OCI-LY3 (cell line): ENCODE results near the gene ROCK2.

Experiments
- H2AFZ ChIP-seq: fragments of 200-600, 300-600 bp; shearing (Covaris generic); 2 replicates; pipeline ENCODE4 v1.6.0; 2014; ENCODE audit warnings: antibody characterized with exemption, low read depth, low read length
- H3K27ac ChIP-seq: fragments of 200-600, 300-600 bp; sonication (generic); 2 replicates; pipeline ENCODE4 v1.5.1; 2014; ENCODE audit warnings: mild to moderate bottlenecking, low read length, moderate library complexity, mixed read lengths
- H3K27me3 ChIP-seq: fragments of 200-600, 300-600 bp; sonication (generic); 2 replicates; pipeline ENCODE4 v1.6.1; 2014; ENCODE audit warnings: low read depth, low read length, mixed read lengths
- H3K36me3 ChIP-seq: fragments of 200-600, 300-600 bp; sonication (generic); replicated peaks from 2 replicates; pipeline ENCODE3; 2014; ENCODE audit warnings: low read depth, low read length, mixed read lengths
- H3K4me1 ChIP-seq: fragments of 300-600, 200-600 bp; sonication (generic); 2 replicates; pipeline ENCODE4 v1.6.1; 2014; ENCODE audit warnings: low read length, mixed read lengths
- H3K4me2 ChIP-seq: fragments of 200-600, 300-600 bp; sonication (generic); 2 replicates; pipeline ENCODE4 v1.6.1; 2014; ENCODE audit warnings: low read length, mixed read lengths
- H3K4me3 ChIP-seq: fragments of 300-600, 200-600 bp; sonication (generic); 2 replicates; pipeline ENCODE4 v1.5.1; 2014; ENCODE audit warnings: antibody characterized with exemption, mild to moderate bottlenecking, low read length, moderate library complexity
- H3K79me2 ChIP-seq: fragments of 300-600, 200-600 bp; shearing (Covaris generic); 2 replicates; pipeline ENCODE4 v1.6.1; 2014; ENCODE audit warnings: mild to moderate bottlenecking, low read length, mixed read lengths
- H3K9ac ChIP-seq: fragments of 300-600, 200-600 bp; shearing (Covaris generic); 2 replicates; pipeline ENCODE4 v1.6.0; 2014; ENCODE audit warnings: mild to moderate bottlenecking, low read length, moderate library complexity
- H3K9me3 ChIP-seq: fragments of 200-600, 300-600 bp; shearing (Covaris generic); 2 replicates; pipeline ENCODE4 v1.6.1; 2014; ENCODE audit warnings: low read length, mixed read lengths; ENCODE audit not compliant: insufficient read depth
- H4K20me1 ChIP-seq: fragments of 200-600, 300-600 bp; sonication (generic); 2 replicates; pipeline ENCODE4 v1.6.1; 2016; ENCODE audit warnings: low read length, mixed read lengths; ENCODE audit not compliant: insufficient read depth
- CTCF ChIP-seq: fragments of 200-600, 300-600 bp; sonication (generic); IDR thresholded peaks from 2 replicates; pipeline ENCODE4 v1.5.1; 2014; ENCODE audit warnings: antibody characterized with exemption, low read length, low read depth
- EZH2phosphoT487 ChIP-seq: fragments of 200-600 bp; shearing (Covaris generic); IDR thresholded peaks from 2 replicates; pipeline ENCODE4 v1.6.1; 2018; ENCODE audit warnings: antibody characterized with exemption, mixed run types, low read depth

The ROCK2 gene

GRCh38 chr2:11292464-11293255 is 51.8 kb downstream of the ROCK2 start:
- Histone ChIP-seq H3K27ac (no peak overlapping the region), H3K4me1 (0 out of 2 replicates have a peak, but pooled peaks cover 4% of the 10 kb centered on the region), H3K79me2 (peaks cover 44% of the 10 kb centered on the region), H3K9me3 (no peaks in the 10 kb centered on the region), H3K27me3 (no peaks in the 10 kb centered on the region), H3K4me3 (no peak overlapping the region), H3K4me2 (no peak overlapping the region), H3K36me3 (no peaks in the 10 kb centered on the region), H3K9ac (no peak overlapping the region), H2AFZ (no peak overlapping the region), H4K20me1 (0 out of 2 replicates have a peak, but pooled peaks cover 8% of the 10 kb centered on the region)
- TF ChIP-seq CTCF (no peak), EZH2phosphoT487 (no peak)

DNA sequence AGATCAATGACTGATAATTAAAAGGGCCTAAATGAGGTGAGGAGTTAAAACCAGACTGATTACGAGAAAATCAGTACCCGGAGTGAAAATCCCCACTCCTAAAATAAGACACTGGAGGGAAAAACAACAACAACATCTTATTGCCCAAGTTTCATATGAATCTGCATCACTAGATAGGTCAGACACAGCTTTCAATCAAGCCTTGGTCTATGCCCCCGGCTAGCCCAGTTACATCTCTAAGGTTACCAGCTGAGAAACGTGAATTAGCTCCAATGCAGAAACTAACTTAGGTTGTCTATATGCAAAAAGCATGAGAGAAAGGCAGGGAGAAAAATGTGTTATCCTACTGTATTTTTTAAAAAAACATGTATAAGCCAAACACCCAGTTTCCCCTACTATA is 53.7 kb downstream of the ROCK2 start:
- H3K9me3 ChIP-seq = no peaks in the 10 kb centered on the region
- H3K36me3 ChIP-seq = no peaks in the 10 kb centered on the region
- TF ChIP-seq EZH2phosphoT487 (no peak), CTCF (no peak)
- 0 out of 2 replicates have a peak, but pooled peaks cover 8% of the 10 kb centered on the region for H4K20me1 ChIP-seq
- no peak overlapping the region for H3K4me2 ChIP-seq
- H3K27me3 ChIP-seq = no peaks in the 10 kb centered on the region
- H3K4me3 ChIP-seq = no peak overlapping the region
- no peak overlapping the region for H2AFZ ChIP-seq
- no peak overlapping the region for H3K9ac ChIP-seq
- no peak overlapping the region for H3K27ac ChIP-seq
- H3K4me1 ChIP-seq = 0 out of 2 replicates have a peak, but pooled peaks cover 4% of the 10 kb centered on the region
- H3K79me2 ChIP-seq = peaks cover 35% of the 10 kb centered on the region

DNA sequence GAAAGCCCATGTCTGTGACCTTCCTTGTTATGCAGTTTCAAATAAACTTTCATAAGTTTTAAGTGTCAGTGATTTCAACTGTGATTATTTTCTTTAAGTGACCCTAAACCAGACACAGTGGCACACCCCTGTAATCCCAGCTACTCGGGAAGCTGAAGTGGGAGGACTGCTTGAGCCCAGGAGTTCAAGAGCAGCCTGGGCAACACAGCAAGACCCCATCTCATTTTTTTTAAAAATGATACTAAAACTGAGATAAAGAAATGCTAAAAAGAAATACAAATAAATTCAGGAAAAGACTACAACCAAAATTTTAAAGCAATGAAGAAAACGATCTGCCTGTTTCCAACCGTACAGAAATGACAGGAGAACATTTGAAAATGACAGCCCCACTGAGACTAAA is 54.2 kb downstream of the ROCK2 start:
- no peak overlapping the region for H3K9ac ChIP-seq
- H3K9me3 ChIP-seq = no peaks in the 10 kb centered on the region
- 0 out of 2 replicates have a peak, but pooled peaks cover 8% of the 10 kb centered on the region for H4K20me1 ChIP-seq
- H2AFZ ChIP-seq = no peak overlapping the region
- no peak overlapping the region for H3K4me2 ChIP-seq
- H3K4me1 ChIP-seq = 0 out of 2 replicates have a peak, but pooled peaks cover 4% of the 10 kb centered on the region
- TF ChIP-seq EZH2phosphoT487 (no peak), CTCF (no peak)
- no peaks in the 10 kb centered on the region for H3K36me3 ChIP-seq
- H3K27ac ChIP-seq = no peak overlapping the region
- peaks cover 35% of the 10 kb centered on the region for H3K79me2 ChIP-seq
- no peaks in the 10 kb centered on the region for H3K27me3 ChIP-seq
- no peak overlapping the region for H3K4me3 ChIP-seq

DNA sequence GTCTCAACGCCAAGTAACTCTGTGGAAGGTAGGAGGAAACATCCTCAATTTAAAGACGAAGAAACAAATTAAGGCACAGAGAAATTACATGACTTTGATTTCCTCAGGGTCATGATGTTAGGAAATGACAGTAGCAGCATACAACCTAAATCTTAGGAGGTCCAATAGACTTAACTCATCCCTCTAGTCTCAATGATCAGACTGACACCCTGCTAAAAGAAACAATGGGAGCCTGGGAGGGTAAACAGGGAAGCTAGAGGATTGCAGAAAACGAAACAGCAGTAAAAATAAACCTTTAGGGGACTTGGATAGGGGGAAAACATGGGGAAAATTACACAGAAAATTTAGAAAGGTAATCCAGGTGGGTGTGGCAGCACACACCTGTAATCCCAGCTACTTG is 56.0 kb downstream of the ROCK2 start:
- Histone ChIP-seq H2AFZ (no peak overlapping the region), H3K27me3 (no peaks in the 10 kb centered on the region), H3K4me2 (no peak overlapping the region), H3K4me3 (no peak overlapping the region), H3K9me3 (no peaks in the 10 kb centered on the region), H3K79me2 (peaks cover 32% of the 10 kb centered on the region), H4K20me1 (0 out of 2 replicates have a peak, but pooled peaks cover 8% of the 10 kb centered on the region), H3K27ac (no peak overlapping the region), H3K4me1 (0 out of 2 replicates have a peak, but pooled peaks cover 4% of the 10 kb centered on the region), H3K36me3 (peaks cover 12% of the 10 kb centered on the region), H3K9ac (no peak overlapping the region)
- TF ChIP-seq EZH2phosphoT487 = no peak
- TF ChIP-seq CTCF = no peak
